ENCODE results near the gene RNF225. TPM values are rescaled to one million over a fixed set of nuclear protein-coding genes. Genes with fewer than 3 reads are reported as not detected.

RNF225 gene
- total and polyA plus RNA-seq, 2 of the 13 experiments (the other 11 are each of a cell fraction or from before 2014, with no cell fraction given): not detected

DNA sequence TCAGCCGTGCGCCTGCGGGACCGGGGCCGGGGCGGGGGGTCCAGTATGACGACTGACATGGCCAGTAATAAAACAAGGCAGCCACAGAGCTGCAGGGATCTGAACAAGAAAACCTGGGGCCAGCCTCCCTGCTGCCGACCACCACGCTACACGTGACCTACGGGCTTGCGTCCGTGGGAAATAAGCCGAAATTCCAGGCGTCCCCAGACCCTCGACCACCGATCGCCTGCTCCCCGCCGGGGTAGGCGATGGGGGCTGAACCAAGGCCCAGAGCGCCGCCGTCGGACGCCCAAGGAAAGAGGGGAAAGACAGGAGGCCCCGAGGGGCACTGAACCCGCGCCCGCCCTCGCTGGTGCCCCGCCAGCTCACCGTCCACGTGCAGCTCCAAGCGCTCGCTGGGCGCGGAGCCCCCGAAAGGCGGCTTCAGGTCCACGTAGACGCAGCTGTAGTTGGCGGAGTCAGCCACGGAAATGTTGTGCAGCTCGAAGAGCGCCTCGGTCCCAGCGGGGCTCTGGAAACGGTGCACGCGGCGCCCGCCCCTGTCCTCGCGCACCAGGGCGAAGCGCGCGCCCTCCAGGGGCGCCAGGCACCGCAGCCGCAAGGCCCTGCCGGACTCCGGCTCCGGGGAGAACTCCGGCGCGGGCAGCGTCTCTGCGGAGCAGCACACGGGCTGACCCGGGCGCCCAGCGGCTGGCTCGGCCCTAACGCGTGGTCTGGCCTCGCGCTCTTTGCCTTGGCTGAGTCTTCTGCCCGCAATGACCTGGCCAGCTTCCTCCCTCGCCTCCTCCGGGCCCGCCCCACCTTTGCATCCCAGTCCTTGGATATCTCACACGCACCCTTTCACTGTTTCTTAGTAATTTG lies 45.2 kb upstream of the RNF225 start:
- WGBS (ENCODE audit: low lambda C conversion rate): 96% methylated on average over 55 of the region's 84 CpGs
- no TSS peak for BruUV-seq (replicated peaks)
- ATAC-seq (no peak), FAIRE-seq (no peak), DNase-seq (ENCODE audit: low spot score) (no peak)
- in situ Hi-C loops (cut with HindIII; ENCODE audit: extremely low pct_ligation_motif_present, low pct_unique_long_range_greater_than_20kb) (no loop called here), intact Hi-C loops (cut with micrococcal nuclease; ENCODE audit: unreplicated experiment) (no loop called here)
- Histone ChIP-seq H3K36me3 (replicated peaks in 1 of 2; ENCODE audit: control insufficient read depth in 1 of 2, insufficient read depth in 2 of 2, low read length in 2 of 2) (no peaks in the 10 kb centered on the region), H3K27ac (ENCODE audit: extremely low read length, insufficient read depth, low read length) (no peak overlapping the region), H3K9ac (ENCODE audit: insufficient read depth, low read depth, low read length) (no peak overlapping the region), H3K4me3 (replicated peaks in 1 of 3; ENCODE audit: insufficient read depth in 1 of 3, low read depth in 2 of 3, low read length in 3 of 3) (no peak overlapping the region), H4K20me1 (ENCODE audit: insufficient read depth, low read length) (no peaks in the 10 kb centered on the region), H3K4me1 (ENCODE audit: insufficient read depth, low read length) (peaks cover 45% of the 10 kb centered on the region), H2AFZ (ENCODE audit: low read length) (no peak overlapping the region), H3K79me2 (ENCODE audit: insufficient read depth, low read length) (no peaks in the 10 kb centered on the region), H3K4me2 (ENCODE audit: low read depth, low read length) (no peak overlapping the region), H3K9me3 (ENCODE audit: low read length) (no peaks in the 10 kb centered on the region), H3K27me3 (ENCODE audit: control insufficient read depth in 1 of 2, insufficient read depth in 2 of 2, low read length in 2 of 2) (no peaks in the 10 kb centered on the region)
- ChIA-PET POLR2A (no interaction called here), CTCF (ENCODE audit: low intra/inter-chr PET ratio, low total read pairs) (no interaction called here)
- TF ChIP-seq RBFOX2 (IDR thresholded peaks at IDR 0.05; ENCODE audit: low read depth, low read length): peak; percentile 33; the same call in 1 of the 2 replicates
- TF ChIP-seq SALL1 (CRISPR knock-in tag; IDR thresholded peaks at IDR 0.05): no peak

DNA sequence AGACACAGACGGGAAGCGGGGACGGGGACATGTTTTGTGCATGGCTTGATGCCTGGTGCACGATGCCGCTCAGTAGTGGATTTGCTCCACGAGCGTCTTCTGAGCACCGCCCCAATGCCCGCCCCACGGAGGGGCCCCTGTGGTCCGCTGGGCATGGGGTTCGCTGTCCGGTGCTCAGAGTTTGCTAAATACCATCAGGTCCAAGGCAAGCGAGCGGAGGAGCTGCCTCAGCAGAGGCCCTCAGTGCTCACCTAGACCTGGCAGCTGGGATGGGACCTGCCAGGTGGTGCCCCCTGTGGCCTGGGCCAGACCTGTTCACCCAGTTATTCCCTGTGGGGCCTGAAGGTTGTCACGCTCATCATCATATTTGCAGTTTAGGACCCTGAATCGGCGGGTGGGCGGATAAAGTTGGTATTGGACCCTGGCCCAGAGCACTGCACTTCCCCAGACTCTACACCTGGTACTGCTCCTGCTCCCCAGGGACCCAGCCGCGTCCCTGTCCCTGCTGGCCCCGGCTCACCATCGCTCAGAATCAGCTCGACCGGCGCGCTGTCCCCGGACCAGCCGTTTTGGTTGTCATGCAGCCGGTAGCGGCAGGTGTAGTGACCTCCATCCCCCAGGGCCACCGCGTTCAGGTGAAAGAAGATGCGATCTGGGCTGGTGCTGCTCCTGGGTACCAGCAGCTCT lies 44.4 kb upstream of the RNF225 start:
- Histone ChIP-seq H3K36me3 (replicated peaks in 1 of 2; ENCODE audit: control insufficient read depth in 1 of 2, insufficient read depth in 2 of 2, low read length in 2 of 2) (no peaks in the 10 kb centered on the region), H2AFZ (ENCODE audit: low read length) (no peak overlapping the region), H3K9me3 (ENCODE audit: low read length) (no peaks in the 10 kb centered on the region), H4K20me1 (ENCODE audit: insufficient read depth, low read length) (no peaks in the 10 kb centered on the region), H3K27ac (ENCODE audit: extremely low read length, insufficient read depth, low read length) (no peak overlapping the region), H3K79me2 (ENCODE audit: insufficient read depth, low read length) (no peaks in the 10 kb centered on the region), H3K4me1 (ENCODE audit: insufficient read depth, low read length) (peaks cover 48% of the 10 kb centered on the region), H3K9ac (ENCODE audit: insufficient read depth, low read depth, low read length) (no peak overlapping the region), H3K4me2 (ENCODE audit: low read depth, low read length) (no peak overlapping the region), H3K27me3 (ENCODE audit: control insufficient read depth in 1 of 2, insufficient read depth in 2 of 2, low read length in 2 of 2) (no peaks in the 10 kb centered on the region), H3K4me3 (replicated peaks in 1 of 3; ENCODE audit: insufficient read depth in 1 of 3, low read depth in 2 of 3, low read length in 3 of 3) (no peak overlapping the region)
- BruUV-seq (replicated peaks): no TSS peak
- ChIA-PET POLR2A (interaction anchor here (1.1 kb wide), 1 partner anchor 24 kb away, joined by 4 read pairs; the partner anchor contains the start of gene ZSCAN22), CTCF (ENCODE audit: low intra/inter-chr PET ratio, low total read pairs) (no interaction called here)
- FAIRE-seq (no peak), ATAC-seq (no peak), DNase-seq (ENCODE audit: low spot score) (no peak)
- 94% methylated on average over 25 of the region's 34 CpGs for WGBS (ENCODE audit: low lambda C conversion rate)
- in situ Hi-C loops (cut with HindIII; ENCODE audit: extremely low pct_ligation_motif_present, low pct_unique_long_range_greater_than_20kb) (no loop called here), intact Hi-C loops (cut with micrococcal nuclease; ENCODE audit: unreplicated experiment) (no loop called here)
- TF ChIP-seq IRF2 (CRISPR knock-in tag; IDR thresholded peaks at IDR 0.05) (no peak), ATM (IDR thresholded peaks at IDR 0.05; ENCODE audit: borderline replicate concordance) (no peak), NCOA2 (CRISPR knock-in tag; IDR thresholded peaks at IDR 0.05) (no peak), ZZZ3 (CRISPR knock-in tag; IDR thresholded peaks at IDR 0.05; ENCODE audit: borderline replicate concordance) (no peak), KLF16 (CRISPR knock-in tag; IDR thresholded peaks at IDR 0.05) (no peak), RFX1 (IDR thresholded peaks at IDR 0.05) (no peak), PRPF4 (IDR thresholded peaks at IDR 0.05; ENCODE audit: low read depth, low read length, poor library complexity, severe bottlenecking) (no peak)
- TF ChIP-seq, protein P1, sequence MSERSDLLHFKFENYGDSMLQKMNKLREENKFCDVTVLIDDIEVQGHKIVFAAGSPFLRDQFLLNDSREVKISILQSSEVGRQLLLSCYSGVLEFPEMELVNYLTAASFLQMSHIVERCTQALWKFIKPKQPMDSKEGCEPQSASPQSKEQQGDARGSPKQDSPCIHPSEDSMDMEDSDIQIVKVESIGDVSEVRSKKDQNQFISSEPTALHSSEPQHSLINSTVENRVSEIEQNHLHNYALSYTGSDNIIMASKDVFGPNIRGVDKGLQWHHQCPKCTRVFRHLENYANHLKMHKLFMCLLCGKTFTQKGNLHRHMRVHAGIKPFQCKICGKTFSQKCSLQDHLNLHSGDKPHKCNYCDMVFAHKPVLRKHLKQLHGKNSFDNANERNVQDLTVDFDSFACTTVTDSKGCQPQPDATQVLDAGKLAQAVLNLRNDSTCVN (CRISPR knock-in tag; IDR thresholded peaks at IDR 0.05; ENCODE audit: borderline replicate concordance): no peak
- TF ChIP-seq, protein P2, sequence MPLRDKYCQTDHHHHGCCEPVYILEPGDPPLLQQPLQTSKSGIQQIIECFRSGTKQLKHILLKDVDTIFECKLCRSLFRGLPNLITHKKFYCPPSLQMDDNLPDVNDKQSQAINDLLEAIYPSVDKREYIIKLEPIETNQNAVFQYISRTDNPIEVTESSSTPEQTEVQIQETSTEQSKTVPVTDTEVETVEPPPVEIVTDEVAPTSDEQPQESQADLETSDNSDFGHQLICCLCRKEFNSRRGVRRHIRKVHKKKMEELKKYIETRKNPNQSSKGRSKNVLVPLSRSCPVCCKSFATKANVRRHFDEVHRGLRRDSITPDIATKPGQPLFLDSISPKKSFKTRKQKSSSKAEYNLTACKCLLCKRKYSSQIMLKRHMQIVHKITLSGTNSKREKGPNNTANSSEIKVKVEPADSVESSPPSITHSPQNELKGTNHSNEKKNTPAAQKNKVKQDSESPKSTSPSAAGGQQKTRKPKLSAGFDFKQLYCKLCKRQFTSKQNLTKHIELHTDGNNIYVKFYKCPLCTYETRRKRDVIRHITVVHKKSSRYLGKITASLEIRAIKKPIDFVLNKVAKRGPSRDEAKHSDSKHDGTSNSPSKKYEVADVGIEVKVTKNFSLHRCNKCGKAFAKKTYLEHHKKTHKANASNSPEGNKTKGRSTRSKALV (CRISPR knock-in tag; IDR thresholded peaks at IDR 0.05): no peak
